HFF-Myc (cell line): ENCODE data around the gene MYO5B.
"Not testable (repeated sequence)": the region's sequence is repeated elsewhere in the genome, so short reads cannot be mapped to it uniquely, and the experiment has no call there.

Source experiments
- DNase-seq: peaks from one replicate; pipeline ENCODE4 v3.0.0-alpha.2; 2011; ENCODE audit warnings: low read depth; ENCODE audit errors: extremely low read depth
- H3K4me3 ChIP-seq: replicated peaks from 2 replicates; pipeline ENCODE4 v1.5.1; 2011; ENCODE audit warnings: low read depth, mild to moderate bottlenecking, control low read depth, low read length
- TF ChIP-seq, protein P1 (sequence below): IDR thresholded peaks from 2 replicates; pipeline ENCODE4 v1.5.1; 2012; ENCODE audit warnings: mild to moderate bottlenecking, low read depth, low read length, control low read depth; ENCODE audit errors: missing control alignments

The MYO5B gene

DNA sequence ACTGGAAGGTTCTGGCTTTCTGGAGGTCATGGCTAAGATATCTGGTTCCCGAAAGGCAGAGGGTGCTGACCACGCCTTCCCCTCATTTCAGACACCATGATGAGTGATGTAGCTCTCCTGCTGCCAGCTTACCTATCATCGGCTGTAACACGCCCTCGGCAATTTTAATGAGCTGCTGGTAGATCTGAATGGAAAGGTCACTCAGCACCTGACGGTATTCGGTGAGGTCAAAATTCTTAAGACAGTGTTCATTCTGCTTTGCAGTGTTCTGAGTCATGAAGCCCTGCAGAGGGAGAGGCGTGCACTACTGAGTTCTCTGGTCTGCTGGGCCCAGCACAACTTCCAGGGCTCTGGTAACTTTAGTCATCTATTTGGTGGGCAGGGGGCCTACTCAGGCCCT, 355.9 kb downstream of the MYO5B start:
- no peak overlapping the region for H3K4me3 ChIP-seq
- no peak for DNase-seq
- TF ChIP-seq, protein P1, sequence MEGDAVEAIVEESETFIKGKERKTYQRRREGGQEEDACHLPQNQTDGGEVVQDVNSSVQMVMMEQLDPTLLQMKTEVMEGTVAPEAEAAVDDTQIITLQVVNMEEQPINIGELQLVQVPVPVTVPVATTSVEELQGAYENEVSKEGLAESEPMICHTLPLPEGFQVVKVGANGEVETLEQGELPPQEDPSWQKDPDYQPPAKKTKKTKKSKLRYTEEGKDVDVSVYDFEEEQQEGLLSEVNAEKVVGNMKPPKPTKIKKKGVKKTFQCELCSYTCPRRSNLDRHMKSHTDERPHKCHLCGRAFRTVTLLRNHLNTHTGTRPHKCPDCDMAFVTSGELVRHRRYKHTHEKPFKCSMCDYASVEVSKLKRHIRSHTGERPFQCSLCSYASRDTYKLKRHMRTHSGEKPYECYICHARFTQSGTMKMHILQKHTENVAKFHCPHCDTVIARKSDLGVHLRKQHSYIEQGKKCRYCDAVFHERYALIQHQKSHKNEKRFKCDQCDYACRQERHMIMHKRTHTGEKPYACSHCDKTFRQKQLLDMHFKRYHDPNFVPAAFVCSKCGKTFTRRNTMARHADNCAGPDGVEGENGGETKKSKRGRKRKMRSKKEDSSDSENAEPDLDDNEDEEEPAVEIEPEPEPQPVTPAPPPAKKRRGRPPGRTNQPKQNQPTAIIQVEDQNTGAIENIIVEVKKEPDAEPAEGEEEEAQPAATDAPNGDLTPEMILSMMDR, result no peak

DNA sequence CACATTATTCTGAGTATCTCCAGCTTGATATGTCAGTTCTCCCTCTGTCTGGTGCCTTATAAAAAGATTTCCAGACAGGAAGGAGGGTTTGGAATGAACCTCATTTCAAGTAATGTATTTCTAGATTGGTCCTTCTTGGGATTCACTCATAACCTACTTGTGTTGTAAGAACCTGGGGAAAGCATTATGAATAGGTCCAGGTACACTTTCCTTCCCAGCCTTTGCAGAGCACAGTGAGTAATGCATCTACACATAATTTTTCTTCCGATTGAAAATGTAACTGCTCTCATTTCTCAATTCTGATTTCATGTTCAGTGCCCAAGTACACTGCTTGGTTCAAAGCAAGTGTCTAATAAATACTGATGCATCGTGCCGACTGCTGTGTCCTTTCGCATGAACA, 356.6 kb downstream of the MYO5B start:
- no peak overlapping the region for H3K4me3 ChIP-seq
- TF ChIP-seq, protein P1, result no peak
- DNase-seq, result no peak

DNA sequence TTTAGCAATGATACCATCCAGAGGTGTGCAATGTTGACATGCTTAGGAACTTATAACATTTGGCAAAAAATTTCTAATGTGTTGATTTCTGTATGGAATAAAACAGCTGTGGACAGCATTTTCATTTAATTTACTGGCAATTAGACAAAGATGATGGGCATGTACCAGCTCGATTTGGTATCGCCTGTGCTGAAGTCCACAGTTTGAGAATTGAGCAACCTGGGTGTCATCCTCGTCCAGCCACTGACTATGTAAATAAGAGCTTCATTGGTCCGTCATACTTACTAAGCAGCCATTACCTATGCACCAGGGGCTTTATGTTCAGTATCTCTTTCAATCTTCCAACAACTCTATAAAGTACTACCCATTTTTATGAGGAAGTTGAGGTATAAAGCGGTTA, 357.1 kb downstream of the MYO5B start:
- TF ChIP-seq, protein P1, result no peak
- H3K4me3 ChIP-seq, result no peak overlapping the region
- no peak for DNase-seq

DNA sequence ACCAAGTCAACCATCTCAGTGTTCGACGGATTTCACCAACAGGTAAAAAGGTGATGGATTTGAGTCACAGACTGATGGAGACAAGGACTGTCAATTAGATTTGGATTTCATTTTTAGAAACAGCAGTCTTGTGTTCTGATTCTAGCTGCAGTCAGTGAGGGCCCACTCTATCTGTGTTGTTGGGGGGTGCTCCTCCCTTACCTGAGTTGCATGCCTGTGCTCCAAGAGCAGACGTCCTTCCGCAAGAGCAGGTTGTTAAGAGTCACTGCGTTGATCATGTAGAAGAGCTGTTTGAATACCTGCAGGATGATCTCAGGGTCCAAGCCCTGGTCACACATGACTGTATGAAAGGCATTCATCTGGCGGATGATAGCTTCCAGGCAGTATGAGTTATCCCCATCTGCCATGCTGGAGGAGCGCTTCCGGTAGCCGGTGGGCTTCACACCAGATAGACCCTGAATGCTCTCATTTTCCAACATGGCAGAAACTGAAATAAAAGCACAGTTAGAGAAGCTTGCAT, 357.6 kb downstream of the MYO5B start:
- not testable (repeated sequence) for H3K4me3 ChIP-seq, DNase-seq

DNA sequence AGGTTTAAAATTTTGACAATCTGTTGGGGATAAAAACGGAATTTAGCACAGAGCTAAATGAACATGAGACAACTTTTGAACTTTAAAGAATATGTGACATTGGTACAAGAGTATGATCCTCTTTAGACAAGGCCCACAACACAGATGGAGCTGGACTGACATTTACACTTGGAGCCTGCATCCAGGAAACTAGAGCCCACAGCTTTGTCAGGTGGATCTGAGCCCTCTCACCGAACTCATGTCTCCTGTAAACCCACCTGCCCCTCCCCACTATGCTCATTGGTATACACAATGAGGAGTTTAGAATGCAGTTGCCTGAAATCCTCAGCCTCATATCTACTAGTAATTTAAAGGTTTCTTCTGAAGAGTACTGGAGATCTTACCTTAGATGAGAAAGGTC, 359.5 kb downstream of the MYO5B start:
- H3K4me3 ChIP-seq, result no peak overlapping the region
- DNase-seq, result no peak
- TF ChIP-seq, protein P1, result no peak

DNA sequence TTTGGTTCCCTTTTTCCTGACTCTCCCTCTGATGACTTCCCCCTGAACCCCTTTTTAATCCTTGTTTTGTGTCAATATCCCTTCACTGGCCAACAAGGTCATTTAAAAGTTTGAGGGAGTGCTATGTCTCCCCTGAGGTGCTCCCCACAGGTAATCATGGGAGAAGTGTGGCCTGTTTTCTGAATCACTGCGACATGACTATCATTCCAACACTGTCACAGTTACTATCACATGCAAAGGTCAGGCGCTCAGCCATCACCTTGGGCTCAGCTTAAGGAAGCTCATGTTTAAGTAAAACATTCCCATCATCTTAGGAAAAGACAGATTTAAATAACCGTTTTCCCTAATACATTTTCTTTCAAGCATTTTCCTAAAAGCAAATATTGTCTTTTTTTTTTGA, 360.7 kb downstream of the MYO5B start:
- no peak overlapping the region for H3K4me3 ChIP-seq
- DNase-seq, result no peak
- TF ChIP-seq, protein P1, result no peak

DNA sequence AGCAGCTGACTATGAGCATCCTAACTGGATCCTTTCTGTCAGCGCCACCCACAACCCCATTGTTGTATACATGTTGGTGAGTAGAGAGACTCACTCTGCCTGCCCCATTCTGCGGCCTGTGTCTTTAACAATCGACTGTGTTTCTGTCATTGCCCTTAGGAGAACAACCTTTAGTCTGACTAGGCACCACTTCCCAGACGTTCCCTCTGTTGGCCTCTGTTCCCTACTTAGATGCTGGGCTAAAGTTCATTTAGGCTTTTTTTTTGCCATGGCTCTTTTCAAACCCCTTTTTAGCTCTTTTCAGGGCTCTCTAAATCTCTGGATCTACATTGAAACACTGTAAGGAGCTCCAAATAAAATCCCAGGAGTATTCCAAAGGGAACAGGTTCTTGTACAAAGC, 361.1 kb downstream of the MYO5B start:
- TF ChIP-seq, protein P1, result no peak
- DNase-seq, result no peak

DNA sequence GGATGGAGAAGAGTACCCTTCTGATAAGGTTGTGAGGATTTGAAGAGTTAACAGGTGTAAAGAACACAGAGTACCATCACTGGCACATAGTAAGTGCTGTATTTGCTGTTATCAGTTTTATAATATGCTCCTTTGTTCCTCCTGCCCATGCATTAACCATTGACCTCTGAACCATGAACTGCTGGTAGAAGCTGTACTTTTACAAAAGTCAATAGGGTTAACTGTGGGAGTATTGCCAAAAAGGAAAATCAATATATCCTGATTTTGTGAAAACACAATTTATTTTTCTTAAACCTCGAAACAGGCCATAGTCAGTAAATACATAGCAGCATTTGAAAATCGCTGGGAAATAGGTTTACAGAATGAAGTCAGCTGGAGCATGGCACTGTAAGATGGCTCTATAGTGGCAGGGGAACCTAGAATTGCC, 362.7 kb downstream of the MYO5B start:
- no peak for DNase-seq
- TF ChIP-seq, protein P1, result no peak
- no peak overlapping the region for H3K4me3 ChIP-seq

More for the DNA sequence above, 361.1 kb downstream of the MYO5B start:
- H3K4me3 ChIP-seq, result no peak overlapping the region
